Keratinocyte (primary cell): ENCODE measurements around the gene SPATA12. TPM values are rescaled to one million over a fixed set of nuclear protein-coding genes. Genes with fewer than 3 reads are reported as not detected.

Experiments used
- DNase-seq: peaks from one replicate; pipeline ENCODE4 v3.0.0-alpha.2; 2011; ENCODE audit warnings: low read depth, missing footprints, low spot score
- FAIRE-seq: peaks from 2 replicates; lab custom pipeline; 2011; peaks lifted over from hg19 to GRCh38; lab: Jason Lieb, UNC
- H2AFZ ChIP-seq: 2 replicates; pipeline ENCODE4 v1.6.0; 2012; ENCODE audit warnings: low read length, control low read depth, inconsistent platforms; ENCODE audit not compliant: control insufficient read depth
- H3K27ac ChIP-seq: 2 replicates; pipeline ENCODE4 v1.5.1; 2011; ENCODE audit warnings: low read length; ENCODE audit not compliant: control insufficient read depth, insufficient read depth
- H3K27me3 ChIP-seq: 3 replicates; pipeline ENCODE4 v1.6.0; 2011; ENCODE audit warnings: low read length; ENCODE audit not compliant: control insufficient read depth, insufficient read depth; ENCODE audit errors: extremely low read depth
- H3K36me3 ChIP-seq, 2 experiments: 2 replicates in 1 of 2; 3 replicates in 1 of 2; pipeline ENCODE4 v1.5.1; 2011; ENCODE audit warnings: low read length in 2 of 2, mild to moderate bottlenecking in 1 of 2; ENCODE audit not compliant: control insufficient read depth in 2 of 2, insufficient read depth in 2 of 2; ENCODE audit errors: extremely low read depth in 1 of 2
- H3K4me1 ChIP-seq: 3 replicates; pipeline ENCODE4 v1.5.1; 2011; ENCODE audit warnings: low read length; ENCODE audit not compliant: control insufficient read depth, insufficient read depth; ENCODE audit errors: extremely low read depth
- H3K4me2 ChIP-seq: 3 replicates; pipeline ENCODE4 v1.6.0; 2011; ENCODE audit warnings: low read depth, low read length; ENCODE audit not compliant: control insufficient read depth, insufficient read depth; ENCODE audit errors: extremely low read depth
- H3K4me3 ChIP-seq, 3 experiments: fragments of 200-600 bp in 1 of 3; sonication (generic) in 1 of 3; 2 replicates in 2 of 3; 3 replicates in 1 of 3; pipeline ENCODE4 v1.5.1; 2011 to 2016; ENCODE audit warnings: low read length in 3 of 3, mild to moderate bottlenecking in 3 of 3, control low read depth in 2 of 3, inconsistent platforms in 1 of 3, low read depth in 1 of 3, mixed read lengths in 1 of 3, mixed run types in 1 of 3, moderate library complexity in 1 of 3; ENCODE audit not compliant: control insufficient read depth in 2 of 3, insufficient read depth in 2 of 3; ENCODE audit errors: extremely low read depth in 1 of 3
- H3K79me2 ChIP-seq: 2 replicates; pipeline ENCODE4 v1.6.0; 2012; ENCODE audit warnings: low read length; ENCODE audit not compliant: control insufficient read depth, insufficient read depth
- H3K9ac ChIP-seq: 3 replicates; pipeline ENCODE4 v1.6.0; 2011; ENCODE audit warnings: low read length; ENCODE audit not compliant: control insufficient read depth, insufficient read depth; ENCODE audit errors: extremely low read depth
- H3K9me1 ChIP-seq: 3 replicates; pipeline ENCODE4 v1.6.0; 2011; ENCODE audit warnings: low read length; ENCODE audit not compliant: control insufficient read depth, insufficient read depth; ENCODE audit errors: extremely low read depth
- H3K9me3 ChIP-seq: 2 replicates; pipeline ENCODE4 v1.5.1; 2012; ENCODE audit warnings: low read depth, low read length; ENCODE audit not compliant: control insufficient read depth
- H4K20me1 ChIP-seq: 3 replicates; pipeline ENCODE4 v1.6.0; 2011; ENCODE audit warnings: low read length; ENCODE audit not compliant: control insufficient read depth, insufficient read depth; ENCODE audit errors: extremely low read depth
- EZH2 ChIP-seq: IDR thresholded peaks from one replicate; pipeline ENCODE4 v1.6.1; 2012; ENCODE audit warnings: inconsistent platforms, mild to moderate bottlenecking, low read length, moderate library complexity
- dilution Hi-C: fragments of 300-500 bp; cut with MboI; formaldehyde crosslinking; loops from one replicate; pipeline ENCODE4 v1.7.0; 2020; ENCODE audit warnings: low sequenced_read_pairs; ENCODE audit not compliant: extremely low pct_ligation_motif_present
- polyA plus RNA-seq, 5 experiments: library from polyadenylated mRNA; depleted of rRNA in 3 of 5; stranded (reverse) in 3 of 5; stranded (forward) in 1 of 5; unstranded in 1 of 5; fragments of >200 nt; gene quantifications; 1 replicate in 1 of 5; 2 replicates in 3 of 5; 3 replicates in 1 of 5; pipeline versions ENCODE4 v1.2.1 to v1.2.3, GENCODE V29; 2011 to 2012; ENCODE audit warnings: missing spikeins in 2 of 5, low read depth in 1 of 5, low replicate concordance in 1 of 5
- TF ChIP-seq, protein P1 (sequence below), 3 experiments: IDR thresholded peaks in 1 of 3; conservative IDR thresholded peaks in 1 of 3; optimal IDR thresholded peaks in 1 of 3; 2 replicates in 2 of 3; 3 replicates in 1 of 3; pipeline versions ENCODE3 to v1.5.1; 2011; ENCODE audit warnings: low read length in 3 of 3, mild to moderate bottlenecking in 3 of 3, moderate library complexity in 2 of 3, control low read depth in 1 of 3, inconsistent platforms in 1 of 3; ENCODE audit not compliant: insufficient read depth in 2 of 3; ENCODE audit errors: extremely low read depth in 1 of 3

Gene SPATA12
- polyA plus RNA-seq, 1 donor (not counting 4 experiments of a cell fraction or from before 2014, with no cell fraction given): 0.08 TPM

DNA sequence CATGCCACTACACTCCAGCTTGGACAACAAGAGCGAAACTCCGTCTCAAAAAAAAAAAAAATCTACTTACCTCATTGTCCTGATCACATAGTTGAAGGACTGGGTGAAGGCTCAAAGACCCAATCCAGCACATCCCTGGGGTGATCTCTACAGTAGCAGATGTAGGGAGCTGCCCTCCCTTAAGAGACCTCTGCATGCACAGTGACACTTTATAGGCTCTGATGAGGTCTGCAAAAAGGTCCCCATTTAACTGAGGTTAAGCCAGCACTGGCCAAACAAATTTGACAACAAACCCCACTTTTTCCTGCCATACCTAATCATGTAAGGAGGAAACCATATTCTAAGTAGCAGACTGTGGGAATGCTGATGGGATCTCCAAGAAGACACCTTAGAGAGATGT is 31.1 kb upstream of the SPATA12 start:
- TF ChIP-seq, protein P1, sequence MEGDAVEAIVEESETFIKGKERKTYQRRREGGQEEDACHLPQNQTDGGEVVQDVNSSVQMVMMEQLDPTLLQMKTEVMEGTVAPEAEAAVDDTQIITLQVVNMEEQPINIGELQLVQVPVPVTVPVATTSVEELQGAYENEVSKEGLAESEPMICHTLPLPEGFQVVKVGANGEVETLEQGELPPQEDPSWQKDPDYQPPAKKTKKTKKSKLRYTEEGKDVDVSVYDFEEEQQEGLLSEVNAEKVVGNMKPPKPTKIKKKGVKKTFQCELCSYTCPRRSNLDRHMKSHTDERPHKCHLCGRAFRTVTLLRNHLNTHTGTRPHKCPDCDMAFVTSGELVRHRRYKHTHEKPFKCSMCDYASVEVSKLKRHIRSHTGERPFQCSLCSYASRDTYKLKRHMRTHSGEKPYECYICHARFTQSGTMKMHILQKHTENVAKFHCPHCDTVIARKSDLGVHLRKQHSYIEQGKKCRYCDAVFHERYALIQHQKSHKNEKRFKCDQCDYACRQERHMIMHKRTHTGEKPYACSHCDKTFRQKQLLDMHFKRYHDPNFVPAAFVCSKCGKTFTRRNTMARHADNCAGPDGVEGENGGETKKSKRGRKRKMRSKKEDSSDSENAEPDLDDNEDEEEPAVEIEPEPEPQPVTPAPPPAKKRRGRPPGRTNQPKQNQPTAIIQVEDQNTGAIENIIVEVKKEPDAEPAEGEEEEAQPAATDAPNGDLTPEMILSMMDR (optimal IDR thresholded peaks at IDR 0.05 in 1 of 3, IDR thresholded peaks at IDR 0.05 in 1 of 3, conservative IDR thresholded peaks at IDR 0.05 in 1 of 3; ENCODE audit: extremely low read depth in 1 of 3, insufficient read depth in 2 of 3, low read length in 3 of 3): no peak
- no peak for TF ChIP-seq EZH2
- no peak overlapping the region for H3K4me2 ChIP-seq
- FAIRE-seq (no peak), DNase-seq (no peak)
- no peaks in the 10 kb centered on the region for H3K27me3 ChIP-seq
- no peaks in the 10 kb centered on the region for H3K9me3 ChIP-seq
- H2AFZ ChIP-seq: no peak overlapping the region
- H3K9me1 ChIP-seq: no peaks in the 10 kb centered on the region
- H4K20me1 ChIP-seq: no peaks in the 10 kb centered on the region
- H3K9ac ChIP-seq: no peak overlapping the region
- no peaks in the 10 kb centered on the region for H3K79me2 ChIP-seq
- no peak overlapping the region for H3K27ac ChIP-seq
- dilution Hi-C loops: no loop called here
- H3K36me3 ChIP-seq: no peaks in the 10 kb centered on the region
- H3K4me1 ChIP-seq: no peaks in the 10 kb centered on the region
- H3K4me3 ChIP-seq: no peak overlapping the region

DNA sequence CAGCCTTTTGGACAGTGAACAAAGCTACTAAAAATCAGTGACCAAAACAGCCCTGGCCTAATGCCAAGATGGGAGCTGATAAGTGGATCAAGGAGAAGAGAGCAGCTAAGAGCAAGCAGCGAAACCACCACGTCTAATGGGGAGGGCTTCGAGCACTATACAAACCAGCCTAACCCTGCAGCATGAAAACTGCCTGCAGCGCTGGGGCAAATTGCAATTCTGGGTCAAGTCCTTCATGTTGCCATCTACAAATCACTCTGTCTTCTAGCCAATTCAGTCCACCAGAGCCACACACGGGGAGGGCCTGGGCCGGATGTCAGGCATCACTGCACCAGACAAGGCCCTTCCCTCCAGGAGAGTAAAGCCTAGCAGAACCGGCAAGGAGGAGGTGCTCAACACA is 30.5 kb upstream of the SPATA12 start:
- H3K4me1 ChIP-seq: no peaks in the 10 kb centered on the region
- no peak overlapping the region for H3K9ac ChIP-seq
- no peak for DNase-seq
- no peaks in the 10 kb centered on the region for H3K27me3 ChIP-seq
- no peak for TF ChIP-seq EZH2
- TF ChIP-seq, protein P1 (optimal IDR thresholded peaks at IDR 0.05 in 1 of 3, IDR thresholded peaks at IDR 0.05 in 1 of 3, conservative IDR thresholded peaks at IDR 0.05 in 1 of 3; ENCODE audit: extremely low read depth in 1 of 3, insufficient read depth in 2 of 3, low read length in 3 of 3): no peak
- FAIRE-seq: no peak
- dilution Hi-C loops: no loop called here
- H3K27ac ChIP-seq: no peak overlapping the region
- H3K9me1 ChIP-seq: no peaks in the 10 kb centered on the region
- H4K20me1 ChIP-seq: no peaks in the 10 kb centered on the region
- no peak overlapping the region for H3K4me2 ChIP-seq
- no peak overlapping the region for H3K4me3 ChIP-seq
- no peaks in the 10 kb centered on the region for H3K36me3 ChIP-seq
- no peaks in the 10 kb centered on the region for H3K79me2 ChIP-seq
- no peaks in the 10 kb centered on the region for H3K9me3 ChIP-seq
- H2AFZ ChIP-seq: no peak overlapping the region
